ENCODE results near the gene LRBA.

The LRBA gene

DNA sequence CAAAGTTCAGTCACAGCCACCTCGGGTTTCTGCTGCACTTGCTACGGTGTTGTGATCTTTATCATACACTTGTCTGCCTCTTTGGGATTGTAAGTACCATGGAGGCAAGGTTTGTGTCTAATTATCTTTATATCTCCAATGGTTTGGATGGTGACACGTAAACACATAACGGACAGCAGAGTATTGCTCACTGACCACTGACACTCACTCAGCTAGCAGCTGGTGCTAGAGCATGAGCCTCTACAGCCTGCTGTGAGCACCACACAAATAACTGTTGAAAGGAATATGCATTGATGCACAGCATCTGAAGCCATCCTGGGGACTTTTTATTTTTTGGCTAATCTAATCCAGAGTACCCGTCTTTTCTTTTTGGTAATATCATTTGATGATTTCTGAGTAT, 780.8 kb downstream of the LRBA start:
- no peak for DNase-seq

DNA sequence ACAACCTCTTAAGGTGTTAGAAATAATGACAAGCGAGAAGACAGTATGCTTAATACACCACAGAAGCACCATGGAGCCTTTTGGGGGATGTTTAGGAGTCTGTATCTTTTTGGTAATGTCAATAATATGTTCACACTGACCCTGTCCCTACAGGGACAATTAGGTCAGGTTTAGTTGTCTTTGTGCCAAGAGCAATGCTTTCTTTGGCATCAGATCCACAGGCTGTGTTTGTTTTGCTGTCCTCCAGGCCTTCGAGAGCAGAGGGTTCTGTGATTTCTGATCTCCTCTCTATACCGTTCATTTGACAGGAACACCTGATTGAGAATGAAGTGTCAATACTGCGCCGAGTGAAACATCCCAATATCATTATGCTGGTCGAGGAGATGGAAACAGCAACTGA, 783.1 kb downstream of the LRBA start:
- DNase-seq: no peak

DNA sequence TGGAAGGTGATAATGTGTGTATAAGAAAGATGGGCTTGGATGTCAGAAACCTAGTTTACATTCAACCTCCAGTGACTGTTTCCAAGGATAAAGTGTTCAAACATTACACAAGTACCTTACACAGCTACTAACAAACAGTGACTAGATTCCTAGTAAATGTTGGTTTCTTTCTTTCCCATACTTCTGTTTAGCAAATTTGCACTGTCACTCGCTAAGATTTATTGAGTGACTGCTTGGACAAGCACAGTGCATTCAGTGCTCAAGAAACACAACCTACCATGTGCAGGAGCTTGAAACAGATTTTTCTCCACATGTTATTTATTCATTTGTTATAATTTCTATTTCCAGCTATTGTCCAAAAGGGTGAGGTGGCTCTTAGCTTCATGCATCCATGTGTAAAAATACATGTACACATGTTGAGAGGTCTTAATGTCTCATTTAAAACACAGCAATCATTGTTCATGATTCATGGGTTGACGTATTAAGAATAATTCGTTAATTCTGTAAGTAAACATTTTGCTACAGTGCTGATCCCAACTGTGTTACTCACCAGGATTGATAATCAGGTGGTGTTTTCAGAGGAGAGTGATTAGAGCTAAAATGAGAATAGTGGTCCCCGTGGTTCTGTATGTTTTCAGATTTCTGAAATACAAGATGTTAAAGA, 783.8 kb downstream of the LRBA start:
- DNase-seq: no peak

DNA sequence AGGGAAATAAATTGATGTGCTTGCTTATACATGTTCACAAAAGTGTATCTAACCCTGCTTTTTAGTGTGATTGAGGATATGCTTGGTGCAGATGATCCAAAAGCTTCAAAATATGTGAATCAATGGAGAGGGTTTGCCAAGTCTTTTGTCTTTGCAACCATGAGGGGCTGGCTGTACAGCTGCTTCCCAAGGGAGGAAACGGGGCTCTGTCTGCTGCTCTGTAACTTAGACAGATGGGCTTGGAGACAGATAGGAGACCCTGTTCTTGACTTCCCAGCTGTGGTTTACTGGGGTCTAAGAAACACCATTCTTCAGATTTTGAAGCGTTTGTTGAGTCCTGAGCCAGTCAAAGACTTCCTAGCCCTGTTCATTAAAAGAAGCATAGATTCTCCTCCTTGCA, 784.5 kb downstream of the LRBA start:
- no peak for DNase-seq

DNA sequence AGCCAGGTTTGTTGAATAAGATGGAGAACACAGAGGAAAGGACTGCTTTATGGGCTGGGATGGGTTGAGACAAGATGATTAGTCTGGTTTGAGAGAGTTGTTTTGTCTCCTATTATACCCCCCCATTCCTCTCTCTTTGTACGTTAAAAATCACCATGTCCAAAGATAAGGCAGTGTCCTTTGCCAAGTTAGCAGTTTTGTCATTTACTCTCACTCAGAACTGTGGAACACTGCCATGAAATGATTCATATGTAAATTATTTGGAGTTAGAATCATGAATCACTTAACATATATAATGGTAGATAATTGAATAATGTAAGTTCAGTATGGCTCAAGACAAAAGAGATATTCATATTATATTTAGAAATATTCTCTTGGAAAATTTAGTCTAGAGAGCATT, 785.6 kb downstream of the LRBA start:
- DNase-seq: no peak

DNA sequence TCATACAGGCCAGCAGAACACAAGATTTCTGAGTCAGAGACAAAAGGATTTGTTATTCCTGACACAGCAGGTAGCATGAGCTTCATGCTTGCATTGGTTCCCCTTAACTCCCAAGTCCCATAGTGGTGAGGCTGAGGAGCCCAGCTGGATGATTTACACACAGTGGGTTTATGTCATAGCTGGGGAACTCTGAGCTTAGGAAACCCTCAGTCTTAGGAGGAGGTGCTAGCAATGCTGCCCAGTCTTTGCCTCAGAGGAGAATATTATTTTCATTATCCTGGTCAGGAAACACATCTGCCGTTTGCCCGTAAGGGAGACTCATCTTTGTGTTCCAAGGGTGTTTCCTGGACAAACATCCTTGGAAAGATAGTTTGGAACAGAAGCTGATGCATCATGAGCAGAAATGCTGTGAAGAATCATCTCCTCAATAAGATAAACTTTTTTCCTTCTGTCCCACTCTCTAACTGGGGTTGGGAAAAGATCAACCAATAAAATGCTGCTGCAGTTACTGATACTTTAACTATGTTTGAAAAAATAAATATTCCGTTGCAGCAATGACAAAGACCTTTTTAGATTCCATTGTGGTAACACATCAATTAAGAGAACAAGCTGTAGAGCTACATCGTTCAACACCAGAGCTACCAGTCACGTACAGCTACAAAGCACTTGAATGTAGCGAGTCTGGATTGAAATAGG, 790.0 kb downstream of the LRBA start:
- DNase-seq: peak; percentile 39

DNA sequence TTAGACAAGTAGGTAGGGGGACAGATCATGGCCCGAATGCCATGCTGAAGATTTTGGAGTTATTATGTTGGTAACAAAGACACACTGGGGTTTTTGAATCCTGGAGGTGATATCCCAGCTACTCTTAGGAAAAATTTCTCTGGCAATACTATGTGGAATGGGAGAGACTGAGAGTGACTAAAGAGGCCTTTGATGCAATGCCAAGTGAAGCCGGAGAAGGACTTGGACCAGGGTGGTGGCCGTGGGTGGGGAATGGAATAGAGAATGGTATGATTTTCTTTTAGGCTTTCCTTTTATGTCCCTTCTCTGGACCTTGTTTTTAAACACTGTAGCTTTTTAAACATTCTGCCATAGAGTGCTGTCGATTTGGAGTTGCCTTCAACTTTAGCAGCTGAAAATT, 795.2 kb downstream of the LRBA start:
- no peak for DNase-seq

DNA sequence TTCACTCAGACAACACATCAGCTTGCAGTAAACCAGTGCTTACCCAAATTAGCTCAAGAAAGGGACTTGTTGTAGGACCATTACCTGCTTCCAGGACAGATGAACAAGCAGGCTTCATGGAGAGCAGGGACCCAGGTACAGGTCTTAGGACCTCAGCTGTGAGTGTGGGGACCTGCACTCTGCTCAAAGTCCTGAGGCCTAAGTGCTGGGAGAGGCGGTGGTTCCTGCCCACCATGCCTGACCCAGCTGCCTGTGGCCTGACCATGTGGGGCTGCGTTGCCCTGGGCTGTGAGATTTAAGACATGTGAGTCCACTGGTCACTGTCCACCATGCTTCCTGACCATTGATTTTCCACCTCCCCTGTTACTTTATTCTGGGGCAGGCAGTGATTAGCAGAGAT, 796.6 kb downstream of the LRBA start:
- no peak for DNase-seq

DNA sequence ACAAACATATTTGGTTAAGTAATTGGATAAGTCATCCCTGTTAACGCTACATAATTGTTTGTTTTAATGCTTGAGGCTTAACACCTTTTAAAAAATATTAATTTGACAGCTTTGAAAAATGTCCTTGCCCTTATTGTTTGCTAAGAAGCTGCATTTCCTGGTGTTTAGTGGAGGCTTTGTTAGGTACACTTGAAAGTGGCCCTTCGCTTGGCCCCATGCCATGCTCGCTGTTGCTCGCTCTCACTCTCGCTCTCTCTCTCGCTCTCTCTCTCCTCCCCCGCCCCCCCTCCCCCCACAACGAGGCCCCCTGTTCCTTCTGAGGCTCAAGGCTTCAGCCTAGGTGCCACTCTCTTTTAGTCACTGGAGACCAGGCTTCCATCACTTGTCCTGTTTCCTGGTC, 797.3 kb downstream of the LRBA start:
- no peak for DNase-seq

DNA sequence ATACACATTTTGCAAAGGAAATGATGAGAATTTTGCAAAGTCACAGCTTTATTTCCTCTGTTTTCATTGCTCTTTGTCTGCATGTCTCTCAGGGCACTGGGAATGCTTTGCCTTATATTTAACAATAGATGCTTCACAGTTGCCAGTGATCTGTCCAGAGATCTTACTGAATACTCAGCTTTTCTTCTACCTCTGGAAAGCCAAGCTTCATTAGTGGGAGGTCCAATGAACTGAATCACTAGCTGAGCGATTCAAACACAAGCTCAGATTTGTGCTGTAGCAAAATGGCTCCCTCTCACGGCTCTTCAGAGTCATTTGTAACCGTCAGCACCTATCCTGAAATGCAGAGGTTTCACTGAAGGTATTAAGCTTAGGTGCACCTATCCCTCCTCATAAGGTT, 797.9 kb downstream of the LRBA start:
- no peak for DNase-seq

DNA sequence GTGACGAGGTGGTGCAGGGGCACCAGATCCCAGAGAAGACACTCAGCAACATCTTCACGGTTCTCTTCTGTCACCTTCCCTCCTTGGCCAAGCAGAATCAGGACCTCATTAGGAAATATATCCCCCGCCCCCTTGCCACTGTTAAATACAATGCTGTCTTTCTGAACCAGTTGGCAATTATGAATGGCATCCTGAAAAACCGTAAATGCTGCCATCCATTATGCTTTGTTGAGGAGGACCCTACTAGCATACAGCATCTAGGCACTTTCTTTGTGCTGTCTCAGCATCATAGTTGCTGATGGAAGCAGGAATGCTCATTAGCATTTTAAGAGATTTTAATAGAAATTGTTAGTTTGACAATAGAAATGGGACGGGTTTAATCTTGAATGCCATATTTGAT, 798.4 kb downstream of the LRBA start:
- DNase-seq: no peak

DNA sequence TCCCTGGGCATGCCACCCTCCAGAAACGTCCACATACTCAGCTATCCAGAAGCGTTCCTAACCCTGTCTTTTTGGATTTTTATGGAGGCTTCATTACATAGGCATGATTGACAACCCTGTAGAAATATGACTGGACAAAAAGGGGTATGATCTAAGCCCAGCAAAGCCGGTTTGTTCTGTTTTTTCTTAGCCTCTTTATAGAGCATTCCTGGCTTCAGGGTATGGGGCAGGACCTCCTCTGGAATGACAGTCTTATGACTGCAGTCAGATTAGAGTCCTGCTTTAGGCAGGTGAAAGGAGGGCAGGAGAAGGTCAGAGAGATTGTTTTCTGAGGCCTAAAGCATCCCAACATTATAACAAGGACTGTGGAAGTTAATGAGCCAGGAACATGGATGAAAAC, 799.5 kb downstream of the LRBA start:
- no peak for DNase-seq
